OCI-LY1 (cell line): ENCODE results near the gene C1QTNF9.

Experiments used
- H2AFZ ChIP-seq: fragments of 200-600 bp; sonication (generic), shearing (Covaris generic); 2 replicates; pipeline ENCODE4 v1.6.0; 2014; ENCODE audit warnings: antibody characterized with exemption, mild to moderate bottlenecking, low read length
- H3F3A ChIP-seq: fragments of 200-600 bp; sonication (generic), shearing (Covaris generic); 2 replicates; pipeline ENCODE4 v1.6.0; 2014; ENCODE audit warnings: mild to moderate bottlenecking, antibody characterized with exemption, low read length, moderate library complexity; ENCODE audit not compliant: insufficient read depth
- H3K27ac ChIP-seq: fragments of 200-600 bp; sonication (generic); 2 replicates; pipeline ENCODE4 v1.5.1; 2014; ENCODE audit warnings: low read length, mixed run types, mild to moderate bottlenecking, low read depth; ENCODE audit not compliant: poor library complexity, severe bottlenecking
- H3K27me3 ChIP-seq: fragments of 200-600 bp; sonication (generic); 2 replicates; pipeline ENCODE4 v1.6.0; 2014; ENCODE audit warnings: antibody characterized with exemption, mild to moderate bottlenecking, low read length, moderate library complexity; ENCODE audit not compliant: insufficient read depth
- H3K36me3 ChIP-seq: fragments of 200-600 bp; sonication (generic); 2 replicates; pipeline ENCODE4 v1.6.1; 2014; ENCODE audit warnings: mild to moderate bottlenecking, antibody characterized with exemption, low read length, moderate library complexity, mixed read lengths; ENCODE audit not compliant: insufficient read depth
- H3K4me1 ChIP-seq: fragments of 200-600 bp; sonication (generic); 2 replicates; pipeline ENCODE4 v1.5.1; 2014; ENCODE audit warnings: mild to moderate bottlenecking, low read length, moderate library complexity; ENCODE audit not compliant: insufficient read depth, severe bottlenecking
- H3K4me2 ChIP-seq: fragments of 200-600 bp; sonication (generic), shearing (Covaris generic); 2 replicates; pipeline ENCODE4 v1.6.1; 2014; ENCODE audit warnings: low read length
- H3K4me3 ChIP-seq: fragments of 200-600 bp; sonication (generic); 2 replicates; pipeline ENCODE4 v1.5.1; 2014; ENCODE audit warnings: low read length, low read depth, mild to moderate bottlenecking, mixed read lengths; ENCODE audit not compliant: poor library complexity, severe bottlenecking
- H3K79me2 ChIP-seq: fragments of 200-600 bp; shearing (Covaris generic); 2 replicates; pipeline ENCODE4 v1.6.1; 2016; ENCODE audit warnings: mixed run types, low read length, mixed read lengths; ENCODE audit not compliant: insufficient read depth
- H3K9ac ChIP-seq: fragments of 200-600 bp; sonication (generic), shearing (Covaris generic); 2 replicates; pipeline ENCODE4 v1.6.1; 2014; ENCODE audit warnings: mild to moderate bottlenecking, low read length, mixed read lengths
- H3K9me2 ChIP-seq: fragments of 200-600 bp; sonication (generic), shearing (Covaris generic); 2 replicates; pipeline ENCODE4 v1.6.1; 2014; ENCODE audit warnings: low read depth, mild to moderate bottlenecking, low read length, mixed read lengths
- H3K9me3 ChIP-seq: fragments of 200-600 bp; shearing (Covaris generic); 2 replicates; pipeline ENCODE4 v1.6.1; 2014; ENCODE audit warnings: low read length, mixed read lengths
- H4K20me1 ChIP-seq: fragments of 200-600 bp; sonication (generic), shearing (Covaris generic); 2 replicates; pipeline ENCODE4 v1.6.0; 2016; ENCODE audit warnings: mild to moderate bottlenecking, low read length; ENCODE audit not compliant: insufficient read depth
- CTCF ChIP-seq: fragments of 200-600 bp; sonication (generic), shearing (Covaris generic); IDR thresholded peaks from 2 replicates; pipeline ENCODE4 v1.5.1; 2017; ENCODE audit warnings: mild to moderate bottlenecking, antibody characterized with exemption, low read length, moderate library complexity, mixed read lengths
- EZH2 ChIP-seq: fragments of 200-600 bp; sonication (generic), shearing (Covaris generic); IDR thresholded peaks from 2 replicates; pipeline ENCODE4 v1.8.0; 2017; ENCODE audit warnings: borderline replicate concordance, mixed run types, mild to moderate bottlenecking, antibody characterized with exemption, low read length, moderate library complexity, mixed read lengths

The C1QTNF9 gene

GRCh38 chr13:24274452-24275021, 34.8 kb upstream of the C1QTNF9 start:
- TF ChIP-seq CTCF (no peak), EZH2 (no peak)
- H3K27ac ChIP-seq = no peak overlapping the region

GRCh38 chr13:24275041-24275440, 34.3 kb upstream of the C1QTNF9 start:
- Histone ChIP-seq H3K9me2 (no peaks in the 10 kb centered on the region), H3K79me2 (no peaks in the 10 kb centered on the region), H3K4me3 (no peak overlapping the region), H3F3A (no peaks in the 10 kb centered on the region), H3K36me3 (no peaks in the 10 kb centered on the region), H4K20me1 (no peaks in the 10 kb centered on the region), H2AFZ (no peak overlapping the region), H3K4me2 (no peak overlapping the region), H3K27ac (no peak overlapping the region), H3K9me3 (no peaks in the 10 kb centered on the region), H3K27me3 (no peaks in the 10 kb centered on the region), H3K9ac (no peak overlapping the region), H3K4me1 (no peaks in the 10 kb centered on the region)
- TF ChIP-seq CTCF (no peak), EZH2 (no peak)

More at GRCh38 chr13:24274452-24275021, 34.8 kb upstream of the C1QTNF9 start:
- no peak overlapping the region for H3K4me2 ChIP-seq
- no peaks in the 10 kb centered on the region for H3K27me3 ChIP-seq
- no peak overlapping the region for H2AFZ ChIP-seq
- no peak overlapping the region for H3K9ac ChIP-seq
- H3K9me3 ChIP-seq = no peaks in the 10 kb centered on the region
- no peak overlapping the region for H3K4me3 ChIP-seq
- no peaks in the 10 kb centered on the region for H3K4me1 ChIP-seq
- H3K36me3 ChIP-seq = no peaks in the 10 kb centered on the region
- no peaks in the 10 kb centered on the region for H3K79me2 ChIP-seq
- no peaks in the 10 kb centered on the region for H3F3A ChIP-seq
- H3K9me2 ChIP-seq = no peaks in the 10 kb centered on the region
- no peaks in the 10 kb centered on the region for H4K20me1 ChIP-seq

- H3K4me3 ChIP-seq = no peak overlapping the region
- H4K20me1 ChIP-seq = no peaks in the 10 kb centered on the region
- no peaks in the 10 kb centered on the region for H3K36me3 ChIP-seq
- H3K4me2 ChIP-seq = no peak overlapping the region
- TF ChIP-seq CTCF (no peak), EZH2 (no peak)
- H3K4me1 ChIP-seq = no peaks in the 10 kb centered on the region
- no peaks in the 10 kb centered on the region for H3K9me3 ChIP-seq
- no peak overlapping the region for H3K27ac ChIP-seq
- no peaks in the 10 kb centered on the region for H3K27me3 ChIP-seq
- no peaks in the 10 kb centered on the region for H3K9me2 ChIP-seq
- no peak overlapping the region for H3K9ac ChIP-seq
- no peak overlapping the region for H2AFZ ChIP-seq
- H3K79me2 ChIP-seq = no peaks in the 10 kb centered on the region
- no peaks in the 10 kb centered on the region for H3F3A ChIP-seq
Measured at GRCh38 chr13:24276306-24276705, 33.1 kb upstream of the C1QTNF9 start.
